HUDEP-2 (cell line): Measurements from ENCODE around the gene BMF.
A peak's percentile ranks its signal among the peaks of the same experiment; 100 is the strongest.

ENCODE experiments used
- DNase-seq, 76 experiments: peaks; one replicate each; lab custom pipeline; 2025; ENCODE audit not compliant: unreplicated experiment in 76 of 76; lab: John Stamatoyannopoulos, UW

BMF gene

GRCh38 chr15:40069178-40070165 lies 39.2 kb downstream of the BMF start:
- DNase-seq: peak in 74 of 76 experiments; percentile 44 to 95 (median 88)

- no peak for DNase-seq
Observed at GRCh38 chr15:40067921-40068624, 40.6 kb downstream of the BMF start.

- no peak for DNase-seq
Observed at GRCh38 chr15:40066589-40066988, 42.1 kb downstream of the BMF start.

GRCh38 chr15:40065166-40065565 lies 43.5 kb downstream of the BMF start:
- no peak for DNase-seq

- no peak for DNase-seq
Observed at GRCh38 chr15:40064231-40064894, 44.3 kb downstream of the BMF start.

GRCh38 chr15:40063563-40064011 lies 45.1 kb downstream of the BMF start:
- no peak for DNase-seq

- no peak for DNase-seq
Observed at GRCh38 chr15:40062816-40063562, 45.7 kb downstream of the BMF start.

- no peak for DNase-seq
Observed at GRCh38 chr15:40061212-40061901, 47.3 kb downstream of the BMF start.

GRCh38 chr15:40060236-40060961 lies 48.3 kb downstream of the BMF start:
- DNase-seq: no peak

- DNase-seq: no peak
Observed at GRCh38 chr15:40059821-40060220, 48.9 kb downstream of the BMF start.

GRCh38 chr15:40058476-40059140 lies 50.1 kb downstream of the BMF start:
- DNase-seq: no peak

- DNase-seq: no peak
Observed at GRCh38 chr15:40055576-40056293, 52.9 kb downstream of the BMF start.

GRCh38 chr15:40054855-40055575 lies 53.7 kb downstream of the BMF start:
- no peak for DNase-seq

GRCh38 chr15:40054605-40054854 lies 54.1 kb downstream of the BMF start:
- DNase-seq: no peak

GRCh38 chr15:40053831-40054604 lies 54.7 kb downstream of the BMF start:
- DNase-seq: no peak

- DNase-seq: no peak
Observed at GRCh38 chr15:40053079-40053830, 55.4 kb downstream of the BMF start.
